K562 (cell line): ENCODE results near the gene ASIC1.

Experiments used
- ZNF766 ChIP-seq: fragments of 200-800 bp; sonication (Bioruptor generic); conservative IDR thresholded peaks from 2 replicates; pipeline ENCODE4 v1.6.1; 2016; ENCODE audit warnings: missing genetic modification characterization, missing compliant biosample characterization
- TF ChIP-seq, protein P1 (sequence below), 3 experiments: IDR thresholded peaks in 2 of 3; conservative IDR thresholded peaks in 1 of 3; 2 replicates each; pipeline ENCODE4 v1.5.1; 2011 to 2012; ENCODE audit warnings: low read length in 3 of 3, mild to moderate bottlenecking in 3 of 3, control low read depth in 2 of 3, improper control_type of control experiment in 1 of 3, inconsistent platforms in 1 of 3, low read depth in 1 of 3, mixed read lengths in 1 of 3, moderate library complexity in 1 of 3; ENCODE audit not compliant: insufficient read depth in 2 of 3
- TF ChIP-seq, protein P2 (sequence below): fragments of 250-450 bp; sonication (Bioruptor Pico); IDR thresholded peaks from 2 replicates; pipeline ENCODE4 v1.8.0; 2021; ENCODE audit warnings: borderline replicate concordance, mild to moderate bottlenecking, moderate library complexity; ENCODE audit not compliant: poor library complexity, severe bottlenecking
- TF ChIP-seq, protein P3 (sequence below), 2 experiments: IDR thresholded peaks; 2 replicates each; pipeline ENCODE4 v1.6.1; 2012; ENCODE audit warnings: improper control_type of control experiment in 2 of 2, low read depth in 2 of 2, low read length in 2 of 2, borderline replicate concordance in 1 of 2

DNA sequence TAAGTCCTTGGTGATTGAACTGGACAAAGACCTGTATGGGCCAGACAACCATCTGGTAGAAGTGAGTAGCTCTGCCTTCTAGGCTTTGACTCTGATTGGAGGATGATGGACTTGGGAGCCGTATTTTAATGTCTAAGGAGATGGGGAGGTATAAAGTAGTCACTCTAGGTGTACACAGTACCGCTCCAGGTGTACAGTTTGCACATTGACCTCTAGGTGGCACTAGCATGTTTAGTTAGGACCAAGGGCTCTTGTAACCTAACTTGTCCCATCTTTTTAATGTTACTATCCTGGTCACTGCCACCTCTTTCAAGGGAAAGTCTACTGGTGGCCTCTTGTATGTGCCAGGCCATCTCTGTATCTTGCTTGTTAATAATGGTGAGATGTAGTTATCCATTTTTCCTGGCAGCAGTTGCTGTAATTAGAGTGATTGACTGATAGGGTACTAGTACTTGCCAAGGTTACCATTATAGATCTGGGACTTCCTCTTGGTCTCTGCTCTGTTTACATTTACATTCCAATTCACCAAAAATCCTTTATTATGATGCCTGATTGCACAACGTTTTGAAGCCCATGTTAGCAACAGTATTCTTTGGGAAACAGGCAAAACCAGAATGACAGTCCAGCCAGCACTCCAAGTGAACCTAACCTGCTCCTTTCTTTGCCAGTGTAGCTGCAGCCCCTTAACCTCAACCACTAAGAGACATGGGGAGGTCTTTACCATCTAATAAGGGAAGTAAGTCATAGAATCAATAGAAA is 31.4 kb downstream of the ASIC1 start:
- TF ChIP-seq, protein P1, sequence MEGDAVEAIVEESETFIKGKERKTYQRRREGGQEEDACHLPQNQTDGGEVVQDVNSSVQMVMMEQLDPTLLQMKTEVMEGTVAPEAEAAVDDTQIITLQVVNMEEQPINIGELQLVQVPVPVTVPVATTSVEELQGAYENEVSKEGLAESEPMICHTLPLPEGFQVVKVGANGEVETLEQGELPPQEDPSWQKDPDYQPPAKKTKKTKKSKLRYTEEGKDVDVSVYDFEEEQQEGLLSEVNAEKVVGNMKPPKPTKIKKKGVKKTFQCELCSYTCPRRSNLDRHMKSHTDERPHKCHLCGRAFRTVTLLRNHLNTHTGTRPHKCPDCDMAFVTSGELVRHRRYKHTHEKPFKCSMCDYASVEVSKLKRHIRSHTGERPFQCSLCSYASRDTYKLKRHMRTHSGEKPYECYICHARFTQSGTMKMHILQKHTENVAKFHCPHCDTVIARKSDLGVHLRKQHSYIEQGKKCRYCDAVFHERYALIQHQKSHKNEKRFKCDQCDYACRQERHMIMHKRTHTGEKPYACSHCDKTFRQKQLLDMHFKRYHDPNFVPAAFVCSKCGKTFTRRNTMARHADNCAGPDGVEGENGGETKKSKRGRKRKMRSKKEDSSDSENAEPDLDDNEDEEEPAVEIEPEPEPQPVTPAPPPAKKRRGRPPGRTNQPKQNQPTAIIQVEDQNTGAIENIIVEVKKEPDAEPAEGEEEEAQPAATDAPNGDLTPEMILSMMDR (IDR thresholded peaks at IDR 0.05 in 2 of 3, conservative IDR thresholded peaks at IDR 0.05 in 1 of 3; ENCODE audit: insufficient read depth in 2 of 3, low read depth in 1 of 3, low read length in 3 of 3) = peak; percentile 71 to 82 (median 76)
- TF ChIP-seq ZNF766 (CRISPR knock-in tag) = no peak
- TF ChIP-seq, protein P2, sequence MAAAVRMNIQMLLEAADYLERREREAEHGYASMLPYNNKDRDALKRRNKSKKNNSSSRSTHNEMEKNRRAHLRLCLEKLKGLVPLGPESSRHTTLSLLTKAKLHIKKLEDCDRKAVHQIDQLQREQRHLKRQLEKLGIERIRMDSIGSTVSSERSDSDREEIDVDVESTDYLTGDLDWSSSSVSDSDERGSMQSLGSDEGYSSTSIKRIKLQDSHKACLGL (CRISPR knock-in tag) = no peak
- TF ChIP-seq, protein P3, sequence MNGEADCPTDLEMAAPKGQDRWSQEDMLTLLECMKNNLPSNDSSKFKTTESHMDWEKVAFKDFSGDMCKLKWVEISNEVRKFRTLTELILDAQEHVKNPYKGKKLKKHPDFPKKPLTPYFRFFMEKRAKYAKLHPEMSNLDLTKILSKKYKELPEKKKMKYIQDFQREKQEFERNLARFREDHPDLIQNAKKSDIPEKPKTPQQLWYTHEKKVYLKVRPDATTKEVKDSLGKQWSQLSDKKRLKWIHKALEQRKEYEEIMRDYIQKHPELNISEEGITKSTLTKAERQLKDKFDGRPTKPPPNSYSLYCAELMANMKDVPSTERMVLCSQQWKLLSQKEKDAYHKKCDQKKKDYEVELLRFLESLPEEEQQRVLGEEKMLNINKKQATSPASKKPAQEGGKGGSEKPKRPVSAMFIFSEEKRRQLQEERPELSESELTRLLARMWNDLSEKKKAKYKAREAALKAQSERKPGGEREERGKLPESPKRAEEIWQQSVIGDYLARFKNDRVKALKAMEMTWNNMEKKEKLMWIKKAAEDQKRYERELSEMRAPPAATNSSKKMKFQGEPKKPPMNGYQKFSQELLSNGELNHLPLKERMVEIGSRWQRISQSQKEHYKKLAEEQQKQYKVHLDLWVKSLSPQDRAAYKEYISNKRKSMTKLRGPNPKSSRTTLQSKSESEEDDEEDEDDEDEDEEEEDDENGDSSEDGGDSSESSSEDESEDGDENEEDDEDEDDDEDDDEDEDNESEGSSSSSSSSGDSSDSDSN (IDR thresholded peaks at IDR 0.05; ENCODE audit: borderline replicate concordance in 1 of 2, low read depth in 2 of 2, low read length in 2 of 2) = no peak
